CD14-positive monocyte (primary cell): ENCODE measurements around the gene APOC1. TPM values are rescaled to one million over a fixed set of nuclear protein-coding genes. Genes with fewer than 3 reads are reported as not detected.
A peak's percentile ranks its signal among the peaks of the same experiment; 100 is the strongest.

Experiments
- DNase-seq, 3 donors: peaks; one replicate each; pipeline ENCODE4 v3.0.0-alpha.2; 2011 to 2022
- H2AFZ ChIP-seq: 2 replicates; pipeline ENCODE4 v1.6.0; 2012; ENCODE audit warnings: mild to moderate bottlenecking, low read depth, low read length, inconsistent platforms; ENCODE audit not compliant: insufficient read depth, poor library complexity, severe bottlenecking
- H3K27ac ChIP-seq, 2 donors: 1 replicate in 1 of 2; 2 replicates in 1 of 2; pipeline ENCODE4 v1.5.1; 2012 to 2013; ENCODE audit warnings: low read length in 2 of 2, control low read depth in 1 of 2, inconsistent platforms in 1 of 2, low read depth in 1 of 2, mild to moderate bottlenecking in 1 of 2
- H3K27me3 ChIP-seq, 2 donors: one replicate each; pipeline versions ENCODE4 v1.6.0 to v1.6.1; 2011 to 2013; ENCODE audit warnings: low read length in 2 of 2; ENCODE audit not compliant: control insufficient read depth in 2 of 2, insufficient read depth in 2 of 2
- H3K36me3 ChIP-seq, 2 donors: replicated peaks in 1 of 2; 1 replicate in 1 of 2; 2 replicates in 1 of 2; pipeline versions ENCODE4 v1.5.1 to v1.6.1; 2012 to 2013; ENCODE audit warnings: low read length in 2 of 2, control low read depth in 1 of 2, inconsistent platforms in 1 of 2, mild to moderate bottlenecking in 1 of 2; ENCODE audit not compliant: insufficient read depth in 2 of 2, control insufficient read depth in 1 of 2
- H3K4me1 ChIP-seq, 2 donors: 1 replicate in 1 of 2; 2 replicates in 1 of 2; pipeline versions ENCODE4 v1.5.1 to v1.6.1; 2012 to 2013; ENCODE audit warnings: low read length in 2 of 2, control low read depth in 1 of 2, inconsistent platforms in 1 of 2, mild to moderate bottlenecking in 1 of 2, moderate library complexity in 1 of 2; ENCODE audit not compliant: insufficient read depth in 2 of 2, control insufficient read depth in 1 of 2
- H3K4me2 ChIP-seq: replicated peaks from 2 replicates; pipeline ENCODE3; 2012; ENCODE audit warnings: low read length, moderate library complexity, mild to moderate bottlenecking; ENCODE audit not compliant: poor library complexity, severe bottlenecking; ENCODE audit errors: extremely low read depth
- H3K4me3 ChIP-seq, 3 experiments: fragments of 200-600 bp in 1 of 3; sonication (generic) in 1 of 3; replicated peaks in 1 of 3; 1 replicate in 2 of 3; 2 replicates in 1 of 3; pipeline ENCODE4 v1.5.1; 2011 to 2013; ENCODE audit warnings: low read length in 3 of 3, mild to moderate bottlenecking in 3 of 3, control low read depth in 2 of 3, low read depth in 2 of 3, inconsistent platforms in 1 of 3, moderate library complexity in 1 of 3
- H3K79me2 ChIP-seq: 2 replicates; pipeline ENCODE4 v1.6.0; 2012; ENCODE audit warnings: mild to moderate bottlenecking, control low read depth, inconsistent platforms, low read length, moderate library complexity; ENCODE audit not compliant: insufficient read depth
- H3K9ac ChIP-seq: 2 replicates; pipeline ENCODE4 v1.6.0; 2017; ENCODE audit warnings: low read length, mild to moderate bottlenecking; ENCODE audit not compliant: insufficient read depth, poor library complexity, severe bottlenecking
- H3K9me3 ChIP-seq, 2 donors: replicated peaks in 1 of 2; 1 replicate in 1 of 2; 2 replicates in 1 of 2; pipeline versions ENCODE4 v1.5.1 to v1.6.1; 2012 to 2013; ENCODE audit warnings: low read length in 2 of 2, control low read depth in 1 of 2; ENCODE audit not compliant: control insufficient read depth in 1 of 2, insufficient read depth in 1 of 2
- H4K20me1 ChIP-seq: 2 replicates; pipeline ENCODE4 v1.6.0; 2012; ENCODE audit warnings: mild to moderate bottlenecking, low read length, control low read depth, moderate library complexity; ENCODE audit not compliant: insufficient read depth
- H3K27ac Mint-ChIP-seq, 7 donors: one replicate each; pipeline ENCODE4 v1.8.0; 2020; ENCODE audit warnings: mild to moderate bottlenecking in 7 of 7, mixed read lengths in 7 of 7, moderate library complexity in 6 of 7, inconsistent platforms in 2 of 7
- H3K27me3 Mint-ChIP-seq, 3 donors: one replicate each; pipeline ENCODE4 v1.8.0; 2021 to 2022; ENCODE audit warnings: low read depth in 3 of 3, mild to moderate bottlenecking in 3 of 3, mixed read lengths in 3 of 3, moderate library complexity in 3 of 3, inconsistent platforms in 1 of 3
- H3K36me3 Mint-ChIP-seq, 2 donors: one replicate each; pipeline ENCODE4 v1.8.0; 2020; ENCODE audit warnings: mixed read lengths in 2 of 2, inconsistent platforms in 1 of 2, mild to moderate bottlenecking in 1 of 2
- H3K4me1 Mint-ChIP-seq: one replicate; pipeline ENCODE4 v1.8.0; 2020; ENCODE audit warnings: mild to moderate bottlenecking, mixed read lengths
- H3K4me3 Mint-ChIP-seq, 2 donors: one replicate each; pipeline ENCODE4 v1.8.0; 2020; ENCODE audit warnings: mild to moderate bottlenecking in 2 of 2, mixed read lengths in 2 of 2, moderate library complexity in 1 of 2
- H3K9me3 Mint-ChIP-seq, 7 donors: one replicate each; pipeline ENCODE4 v1.8.0; 2020 to 2022; ENCODE audit warnings: mixed read lengths in 7 of 7, mild to moderate bottlenecking in 6 of 7, moderate library complexity in 6 of 7, inconsistent platforms in 2 of 7
- CTCF ChIP-seq: fragments of 200-600 bp; IDR thresholded peaks from one replicate; pipeline ENCODE4 v1.8.0; 2022; ENCODE audit warnings: antibody characterized with exemption, mild to moderate bottlenecking
- WGBS: methylation state at CpG from one replicate; pipeline ENCODE4 v1.1.5; 2013; ENCODE audit warnings: missing lambda C conversion rate; ENCODE audit not compliant: insufficient coverage; 5-methylcytosine and 5-hydroxymethylcytosine counted together
- intact Hi-C, 2 donors: fragments of 100-400 bp; cut with micrococcal nuclease; formaldehyde crosslinking; loops; one replicate each; pipeline versions ENCODE4 v1.15.0 to v1.15.1; 2023
- polyA plus RNA-seq, 3 donors: library from polyadenylated mRNA; depleted of rRNA in 1 of 3; unstranded in 2 of 3; stranded (reverse) in 1 of 3; fragments of 300-500 nt in 2 of 3; fragments of >200 nt in 1 of 3; fragmentation: Illumina TruSeq in 2 of 3; gene quantifications; 1 replicate in 2 of 3; 2 replicates in 1 of 3; pipeline ENCODE4 v1.2.3, GENCODE V29; 2012 to 2021

Gene APOC1
- polyA plus RNA-seq, 3 donors, result 0.20 TPM; not detected in 2

- under 1% methylated on average over 65 of the region's 65 CpGs for WGBS
- no peaks in the 10 kb centered on the region for H3K9me3 ChIP-seq
- DNase-seq, result peak; percentile 96 to 97 (median 97)
- no peaks in the 10 kb centered on the region for H3K27me3 ChIP-seq
- Mint-ChIP-seq H3K9me3 (no peaks in the 10 kb centered on the region), H3K4me1 (peaks cover 35% of the 10 kb centered on the region), H3K27ac (peak within 1 kb of the TSS; percentile 96 to 100 (median 100)), H3K36me3 (peaks cover 11 to 20% of the 10 kb centered on the region in 2 donors), H3K27me3 (peaks cover 0 to 2% (median 2%) of the 10 kb centered on the region in 3 donors), H3K4me3 (peak within 1 kb of the TSS; percentile 98 to 99)
- peaks cover 10 to 11% of the 10 kb centered on the region in 2 donors for H3K36me3 ChIP-seq
- no peak for TF ChIP-seq CTCF
- H3K9ac ChIP-seq, result peak within 1 kb of the TSS; percentile 97
- H3K27ac ChIP-seq, result peak within 1 kb of the TSS; percentile 89 to 93
- H3K79me2 ChIP-seq, result peaks cover 58% of the 10 kb centered on the region
- peak within 1 kb of the TSS; percentile 93 to 99 (median 94) for H3K4me3 ChIP-seq
- peak within 1 kb of the TSS; percentile 90 for H3K4me2 ChIP-seq
- H4K20me1 ChIP-seq, result peaks cover 40% of the 10 kb centered on the region
- peak within 1 kb of the TSS; percentile 96 for H2AFZ ChIP-seq
- intact Hi-C loops, result loop anchor here (1.0 to 5.0 kb wide), 4 partner anchors 37 to 383 kb away; partner anchors contain the start of gene NECTIN2 (in 1 of the 2)
- peaks cover 23 to 32% of the 10 kb centered on the region in 2 donors for H3K4me1 ChIP-seq
These were observed 40.5 kb downstream of the APOC1 start, which contains the start of gene CLPTM1 for GRCh38 chr19:44954649-44955504. Gene CLPTM1 (plus strand): TSS chr19:44955380. CDS start chr19:44955396, 16 bp downstream.
